ENCODE measurements around the gene ZNF318.

DNA sequence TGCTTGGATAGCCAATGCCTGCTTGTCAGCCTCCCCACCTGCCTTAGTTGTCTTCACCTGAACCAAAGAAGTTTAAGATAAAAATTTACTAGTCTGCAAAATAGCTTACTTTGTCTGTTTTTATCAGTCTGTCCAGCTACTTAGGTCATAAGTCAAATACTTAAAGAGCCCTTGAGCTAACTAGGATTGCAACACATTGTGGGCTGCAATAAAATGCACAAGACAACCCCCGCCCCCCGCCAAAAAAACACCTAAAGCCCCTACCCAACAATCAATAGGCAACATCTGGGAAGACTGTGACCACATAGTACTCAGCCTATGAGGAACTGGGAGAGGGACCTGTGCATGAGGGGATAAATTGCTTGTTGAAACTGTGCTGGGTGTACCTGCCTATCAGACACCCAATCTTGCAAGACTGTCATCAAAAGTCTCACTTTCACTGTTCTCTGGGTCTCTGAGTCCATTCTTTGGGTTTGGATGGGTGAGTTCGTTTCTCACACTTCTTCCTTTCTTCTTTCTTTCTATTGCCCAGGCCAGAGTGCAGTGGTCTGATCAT lies 30.6 kb upstream of the ZNF318 start:
- no peak for TF ChIP-seq POLR2AphosphoS5 (IDR thresholded peaks at IDR 0.05; ENCODE audit: insufficient read depth, low read depth, low read length)
- no peak for TF ChIP-seq POLR2A (IDR thresholded peaks at IDR 0.05; ENCODE audit: low read depth, low read length)
